HG02759 (cell line): ENCODE results near the gene ARPC4.
"Not testable (repeated sequence)": the region's sequence is repeated elsewhere in the genome, so short reads cannot be mapped to it uniquely, and the experiment has no call there.

Experiments used
- ATAC-seq: cut with Tn5 transposase; IDR thresholded peaks from one replicate; pipeline ENCODE4 v1.9.1; 2021; ENCODE audit warnings: mild to moderate bottlenecking, moderate library complexity; ENCODE audit not compliant: unreplicated experiment

ARPC4 gene

DNA sequence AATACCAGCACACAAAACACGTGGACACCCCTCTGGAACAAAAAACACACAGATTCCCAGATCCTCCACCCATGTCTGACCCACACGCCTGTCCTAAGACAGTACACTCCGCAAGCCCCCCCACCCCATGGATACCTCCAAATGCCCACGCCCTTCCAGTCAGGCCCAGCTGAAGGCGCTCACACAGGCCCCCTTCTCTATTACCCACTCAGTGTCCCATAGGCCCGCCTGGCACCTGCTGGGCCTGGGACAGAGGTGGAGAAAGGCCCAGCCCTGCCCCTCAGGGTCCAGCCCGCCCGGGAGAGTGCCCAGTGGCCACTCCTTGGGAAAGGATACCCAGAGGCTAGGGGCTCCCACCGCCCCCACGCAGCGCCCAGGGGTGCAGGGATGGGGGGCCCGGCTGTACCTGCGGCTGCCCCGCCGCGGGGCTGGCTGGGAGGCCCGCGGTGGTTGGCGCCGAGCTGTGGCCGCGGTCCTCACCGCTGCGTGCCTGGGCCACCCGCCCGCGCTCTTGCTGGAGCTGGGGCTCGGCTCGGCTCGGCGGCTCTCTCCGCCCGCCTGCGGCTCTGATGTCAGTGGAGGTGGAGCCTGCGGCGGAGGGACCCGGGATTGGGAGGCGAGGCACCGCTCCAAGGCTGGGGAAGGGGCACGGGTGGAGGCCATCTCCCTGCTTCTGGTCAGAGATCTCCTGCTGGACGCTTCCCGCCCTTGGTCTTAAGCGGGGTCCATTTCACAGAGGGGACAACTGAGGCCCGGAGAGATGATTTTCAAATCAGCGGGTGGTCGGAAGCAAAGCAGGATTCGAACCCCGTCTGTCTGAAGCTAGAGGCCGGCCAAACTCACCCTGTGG, 23.2 kb upstream of the ARPC4 start, which contains the start of gene CAMK1:
Gene CAMK1, minus strand, starts transcription at position 522 of the 850 bp plus-strand sequence. CDS start 2,198 bp downstream, outside the sequence.
- peak; percentile 78 for ATAC-seq

GRCh38 chr3:9770276-9770812, 22.5 kb upstream of the ARPC4 start:
- ATAC-seq, result no peak

DNA sequence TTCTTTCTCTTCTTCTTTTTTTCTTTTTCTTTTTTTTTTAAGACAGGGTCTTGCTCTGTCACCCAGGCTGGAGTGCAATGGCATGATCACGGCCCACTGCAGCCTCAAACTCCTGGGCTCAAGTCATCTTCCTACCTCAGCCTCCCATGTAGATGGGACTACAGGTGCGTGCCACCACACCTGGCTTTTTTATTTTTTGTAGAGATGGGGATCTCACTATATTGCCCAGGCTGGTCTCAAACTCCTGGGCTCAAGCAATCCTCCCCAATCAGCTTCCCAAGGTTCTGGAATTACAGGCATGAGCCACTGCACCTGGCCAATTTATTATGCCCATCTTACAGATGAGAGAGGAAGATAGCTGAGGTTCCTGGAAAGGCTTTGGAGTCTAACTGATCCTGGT, 21.9 kb upstream of the ARPC4 start:
- ATAC-seq, result not testable (repeated sequence)

- ATAC-seq, result no peak
These were observed 15.8 kb upstream of the ARPC4 start for GRCh38 chr3:9776896-9777693.

DNA sequence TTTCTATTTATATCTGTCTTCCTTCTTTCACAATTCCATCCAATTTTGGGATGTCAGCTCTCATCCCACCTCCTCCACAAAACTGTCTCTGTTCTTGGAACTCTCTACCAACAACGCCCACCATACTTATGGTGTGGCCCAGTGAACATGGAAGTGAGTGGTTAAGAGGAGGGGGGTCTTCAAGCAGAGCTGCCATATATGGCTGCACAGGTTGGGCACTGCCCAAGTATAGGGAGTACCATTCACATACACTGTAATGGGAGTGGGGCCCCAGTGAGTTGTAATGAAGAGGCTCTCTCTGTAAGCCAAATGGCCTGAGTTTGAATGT, 15.2 kb upstream of the ARPC4 start:
- no peak for ATAC-seq

GRCh38 chr3:9778143-9779074, 14.5 kb upstream of the ARPC4 start:
- ATAC-seq, result no peak

DNA sequence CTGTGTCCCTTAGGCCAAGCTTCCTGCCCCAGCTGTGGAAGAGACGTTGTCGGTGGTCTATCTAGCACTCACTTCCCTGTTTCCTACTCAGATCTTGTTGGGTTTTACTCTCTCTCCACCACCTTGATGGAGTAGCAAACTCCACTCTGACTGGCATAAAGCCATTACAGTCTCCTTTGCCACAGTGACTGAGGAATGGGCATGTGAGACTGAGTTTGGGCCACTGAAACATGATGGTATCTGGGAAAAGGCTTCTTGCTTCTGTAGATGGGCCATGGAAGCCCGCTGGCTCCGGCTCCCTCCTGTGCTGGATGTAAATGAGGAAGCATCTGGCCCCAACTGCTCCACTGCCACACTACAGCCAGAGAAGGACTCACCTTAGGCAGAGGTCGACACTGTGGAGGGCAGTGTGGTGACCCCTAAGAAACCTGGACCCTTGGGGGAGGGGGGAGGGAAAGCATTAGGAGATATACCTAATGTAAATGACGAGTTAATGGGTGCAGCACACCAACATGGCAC, 13.7 kb upstream of the ARPC4 start:
- no peak for ATAC-seq

DNA sequence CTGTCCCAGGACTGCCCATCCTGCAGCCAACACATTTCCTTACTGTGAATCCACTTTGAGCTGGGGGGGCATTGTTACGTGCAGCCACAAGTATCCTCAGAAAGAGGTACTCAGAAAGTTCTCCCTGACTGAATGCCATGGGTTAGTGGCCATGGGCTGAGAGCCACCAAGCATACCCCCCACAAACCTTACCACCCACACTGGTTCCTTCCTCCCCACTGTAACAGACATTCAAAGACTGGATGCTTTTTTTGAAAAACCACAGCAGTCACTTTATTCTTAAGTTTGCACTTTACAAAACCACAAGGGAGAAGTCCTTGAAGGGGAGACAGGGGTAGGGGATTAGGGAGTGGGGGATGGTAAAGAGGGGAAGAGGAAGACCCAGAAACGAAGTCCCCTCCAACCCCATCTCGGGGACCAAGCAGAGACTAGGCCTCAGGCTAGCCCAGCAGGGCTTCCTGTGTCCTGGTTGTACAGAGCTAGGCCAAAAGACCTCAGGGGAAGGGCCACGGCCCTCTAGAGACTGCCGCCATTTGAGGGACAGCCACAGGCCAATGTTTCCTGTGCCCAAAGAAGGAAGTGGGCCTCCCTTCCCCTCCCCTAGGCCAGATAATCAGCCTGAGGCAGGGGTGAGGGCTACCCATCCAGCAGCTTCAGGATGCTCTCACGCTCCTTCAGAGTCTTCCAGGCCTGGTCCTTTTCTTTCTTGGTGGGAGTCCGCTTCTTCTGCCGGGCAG, 13.0 kb upstream of the ARPC4 start:
- peak; percentile 70 for ATAC-seq

DNA sequence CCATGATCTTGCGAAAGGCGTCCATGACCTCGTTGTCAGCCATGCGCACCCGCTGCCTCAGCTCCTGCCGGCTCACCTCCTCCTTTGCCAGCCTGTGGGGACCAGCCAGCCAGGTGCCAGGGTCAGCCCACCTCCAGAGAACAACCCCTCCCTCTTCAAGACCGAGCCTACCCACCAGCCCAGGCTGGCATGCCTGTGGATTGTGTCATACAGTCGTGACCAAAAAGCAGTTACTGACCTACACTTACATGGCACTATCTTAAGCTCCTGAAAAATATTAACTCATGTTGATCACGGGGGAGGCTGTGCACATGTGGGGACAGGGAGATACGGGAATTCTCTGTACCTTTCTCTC, 12.4 kb upstream of the ARPC4 start:
- no peak for ATAC-seq

DNA sequence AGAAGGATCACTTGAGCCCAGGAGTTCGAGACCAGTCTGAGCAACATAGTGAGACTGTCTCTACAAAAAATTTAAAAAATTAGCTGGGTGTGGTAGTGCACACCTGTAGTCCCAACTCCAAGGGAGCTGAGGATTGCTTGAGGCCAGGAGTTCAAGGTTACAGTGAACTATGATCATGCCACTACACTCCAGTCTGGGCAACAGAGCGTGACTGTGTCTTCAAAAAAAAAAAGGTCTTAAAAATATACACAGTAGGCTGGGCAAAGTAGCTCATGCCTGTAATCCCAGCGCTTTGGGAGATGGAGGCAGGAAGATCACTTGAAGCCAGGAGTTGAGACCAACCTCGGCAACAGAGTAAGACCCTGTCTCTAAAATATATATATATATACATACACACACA, 12.0 kb upstream of the ARPC4 start:
- no peak for ATAC-seq

GRCh38 chr3:9781551-9781950, 11.3 kb upstream of the ARPC4 start:
- no peak for ATAC-seq

GRCh38 chr3:9781978-9782603, 10.8 kb upstream of the ARPC4 start:
- no peak for ATAC-seq

- no peak for ATAC-seq
These were observed 10.1 kb upstream of the ARPC4 start for GRCh38 chr3:9782770-9783169.

DNA sequence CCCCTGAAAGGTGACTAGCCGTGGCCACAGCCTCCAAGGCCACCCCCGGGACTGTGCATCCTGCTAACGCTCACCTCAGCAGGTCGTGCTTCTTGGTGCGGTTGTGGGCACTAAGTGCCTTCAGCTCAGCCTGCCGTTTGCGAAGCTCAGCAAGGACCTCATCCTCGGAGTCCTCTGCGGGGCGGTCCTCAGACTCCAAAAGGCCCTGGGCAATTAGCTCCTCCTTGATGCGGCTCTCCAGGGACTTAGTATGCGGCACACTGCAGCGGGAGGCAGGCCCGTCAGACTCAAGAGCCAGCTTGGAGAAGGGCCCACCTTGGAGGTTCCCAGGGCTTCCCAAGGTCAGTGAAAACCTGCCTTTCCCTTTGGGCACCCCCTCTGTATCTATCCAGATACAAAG, 8.9 kb upstream of the ARPC4 start:
- no peak for ATAC-seq

- ATAC-seq, result no peak
These were observed 7.9 kb upstream of the ARPC4 start for GRCh38 chr3:9784965-9785364.

GRCh38 chr3:9785602-9786001, 7.3 kb upstream of the ARPC4 start:
- no peak for ATAC-seq

- no peak for ATAC-seq
These were observed 6.6 kb upstream of the ARPC4 start for GRCh38 chr3:9786209-9786739.

- ATAC-seq, result no peak
These were observed 5.8 kb upstream of the ARPC4 start for GRCh38 chr3:9786825-9787669.
